ENCODE results near the gene WDR7. TPM values are rescaled to one million over a fixed set of nuclear protein-coding genes. Genes with fewer than 3 reads are reported as not detected.

WDR7 gene
- total and polyA plus RNA-seq, 2 of the 4 experiments (the other 2 are of a cell fraction), result 3.7 to 23.3 TPM

- in situ Hi-C loops (cut with MboI; ENCODE audit: low sequenced_read_pairs) (no loop called here), intact Hi-C loops (cut with micrococcal nuclease) (no loop called here), dilution Hi-C loops (cut with HindIII; ENCODE audit: low sequenced_read_pairs, unreplicated experiment) (no loop called here)
- Histone ChIP-seq H3K9me1 (ENCODE audit: insufficient read depth, low read length) (peaks cover 4% of the 10 kb centered on the region; the same call in 1 of the 2 replicates), H3K79me1 (ENCODE audit: low read depth in 1 of 2, low read length in 2 of 2) (peaks cover 0 to 4% of the 10 kb centered on the region in 2 experiments; a peak in 1 of 4 replicates), H4K8ac (ENCODE audit: low read depth in 2 of 2, low read length in 2 of 2) (0 out of 4 replicates have a peak overlapping the region, but pooled peaks of 1 of the 2 experiments have one; percentile 16), H2AK5ac (ENCODE audit: low read depth, low read length) (no peak overlapping the region), H3K4me2 (ENCODE audit: low read depth, low read length) (no peak overlapping the region), H3K56ac (ENCODE audit: extremely low read depth, insufficient read depth, low read length) (no peak overlapping the region), H4K5ac (ENCODE audit: low read depth, low read length) (no peak overlapping the region), H3K27me3 (ENCODE audit: control insufficient read depth, insufficient read depth, low read length) (no peaks in the 10 kb centered on the region), H3K4ac (ENCODE audit: low read depth, low read length) (no peak overlapping the region), H3K4me3 (ENCODE audit: insufficient read depth, low read depth, low read length) (no peak overlapping the region), H2BK20ac (ENCODE audit: low read depth, low read length) (no peak overlapping the region), H4K20me1 (ENCODE audit: insufficient read depth, low read length) (no peaks in the 10 kb centered on the region), H3K9ac (ENCODE audit: low read depth, low read length) (no peak overlapping the region), H4K91ac (ENCODE audit: insufficient read depth, low read depth, low read length) (no peak overlapping the region), H2BK120ac (ENCODE audit: low read depth, low read length) (no peak overlapping the region), H3K18ac (ENCODE audit: low read depth, low read length) (no peak overlapping the region), H3K27ac (ENCODE audit: insufficient read depth, low read length) (no peak overlapping the region), H2AFZ (replicated peaks; ENCODE audit: low read length, poor library complexity) (no peak overlapping the region), H2BK5ac (ENCODE audit: low read depth, low read length, poor library complexity, severe bottlenecking) (no peak overlapping the region), H3K14ac (replicated peaks; ENCODE audit: low read depth, low read length) (no peak overlapping the region), H3K4me1 (ENCODE audit: control insufficient read depth, insufficient read depth, low read length) (peaks cover 2% of the 10 kb centered on the region), H3K23ac (ENCODE audit: low read depth, low read length) (no peak overlapping the region), H2BK15ac (ENCODE audit: low read depth, low read length) (no peak overlapping the region), H3K9me3 (ENCODE audit: control insufficient read depth, insufficient read depth, low read length) (no peaks in the 10 kb centered on the region), H3K36me3 (ENCODE audit: control insufficient read depth, insufficient read depth, low read length) (no peaks in the 10 kb centered on the region), H2AK9ac (replicated peaks; ENCODE audit: low read depth, low read length, poor library complexity) (no peak overlapping the region)
- peak; percentile 48 for DNase-seq
- peak; percentile 83 for ATAC-seq (ENCODE audit: low read depth)
- POLR2A ChIA-PET (ENCODE audit: unreplicated experiment), result no interaction called here
- CTCF ChIA-PET, result interaction anchor here (0.6 kb wide), 1 partner anchor 9 kb away, joined by 3 read pairs; no protein-coding TSS in a partner anchor
- no TSS peak for BruUV-seq (replicated peaks)
- TF ChIP-seq CEBPB (IDR thresholded peaks at IDR 0.05; ENCODE audit: low read depth, low read length) (peak; percentile 67), SMC3 (IDR thresholded peaks at IDR 0.05; ENCODE audit: low read depth, low read length) (no peak), FOS (IDR thresholded peaks at IDR 0.05; ENCODE audit: low read depth, low read length) (no peak), CTCF (conservative IDR thresholded peaks at IDR 0.05; ENCODE audit: low read depth, low read length) (no peak)
- TF ChIP-seq, protein P1, sequence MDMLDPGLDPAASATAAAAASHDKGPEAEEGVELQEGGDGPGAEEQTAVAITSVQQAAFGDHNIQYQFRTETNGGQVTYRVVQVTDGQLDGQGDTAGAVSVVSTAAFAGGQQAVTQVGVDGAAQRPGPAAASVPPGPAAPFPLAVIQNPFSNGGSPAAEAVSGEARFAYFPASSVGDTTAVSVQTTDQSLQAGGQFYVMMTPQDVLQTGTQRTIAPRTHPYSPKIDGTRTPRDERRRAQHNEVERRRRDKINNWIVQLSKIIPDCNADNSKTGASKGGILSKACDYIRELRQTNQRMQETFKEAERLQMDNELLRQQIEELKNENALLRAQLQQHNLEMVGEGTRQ (IDR thresholded peaks at IDR 0.05; ENCODE audit: low read depth, low read length), result no peak
Measured at GRCh38 chr18:56770873-56771272, 119.7 kb downstream of the WDR7 start.
